ENCODE results near the gene ORAI3.

Gene ORAI3

DNA sequence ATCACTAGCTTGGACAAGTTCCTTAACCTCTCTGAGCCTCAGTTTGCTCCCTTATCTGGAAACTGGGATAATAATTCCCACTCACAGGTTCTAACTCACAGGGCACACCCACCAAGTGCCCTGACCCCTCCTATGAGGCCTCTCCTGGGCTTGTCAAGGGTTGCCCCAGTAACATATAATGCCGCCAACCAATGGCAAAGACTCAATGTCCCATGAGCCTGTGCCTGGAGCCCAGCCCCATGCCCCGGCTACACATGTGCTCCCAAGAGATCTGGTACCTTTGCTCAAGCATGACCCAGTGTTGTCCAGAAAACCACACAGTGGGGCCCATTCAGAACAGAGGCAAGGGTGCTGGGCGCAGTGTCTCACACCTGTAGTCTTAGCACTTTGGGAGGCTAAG, 34.0 kb upstream of the ORAI3 start:
- ChIA-PET CTCF (interaction anchor here (7.6 kb wide), 1 partner anchor 13 kb away, joined by 41 read pairs; no protein-coding TSS in a partner anchor), POLR2A (no interaction called here)
- DNase-seq (ENCODE audit: low read depth, low spot score), result no peak
- H3K4me3 ChIP-seq (ENCODE audit: low read depth, low read length), result no peak overlapping the region
- TF ChIP-seq, protein P1, sequence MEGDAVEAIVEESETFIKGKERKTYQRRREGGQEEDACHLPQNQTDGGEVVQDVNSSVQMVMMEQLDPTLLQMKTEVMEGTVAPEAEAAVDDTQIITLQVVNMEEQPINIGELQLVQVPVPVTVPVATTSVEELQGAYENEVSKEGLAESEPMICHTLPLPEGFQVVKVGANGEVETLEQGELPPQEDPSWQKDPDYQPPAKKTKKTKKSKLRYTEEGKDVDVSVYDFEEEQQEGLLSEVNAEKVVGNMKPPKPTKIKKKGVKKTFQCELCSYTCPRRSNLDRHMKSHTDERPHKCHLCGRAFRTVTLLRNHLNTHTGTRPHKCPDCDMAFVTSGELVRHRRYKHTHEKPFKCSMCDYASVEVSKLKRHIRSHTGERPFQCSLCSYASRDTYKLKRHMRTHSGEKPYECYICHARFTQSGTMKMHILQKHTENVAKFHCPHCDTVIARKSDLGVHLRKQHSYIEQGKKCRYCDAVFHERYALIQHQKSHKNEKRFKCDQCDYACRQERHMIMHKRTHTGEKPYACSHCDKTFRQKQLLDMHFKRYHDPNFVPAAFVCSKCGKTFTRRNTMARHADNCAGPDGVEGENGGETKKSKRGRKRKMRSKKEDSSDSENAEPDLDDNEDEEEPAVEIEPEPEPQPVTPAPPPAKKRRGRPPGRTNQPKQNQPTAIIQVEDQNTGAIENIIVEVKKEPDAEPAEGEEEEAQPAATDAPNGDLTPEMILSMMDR (IDR thresholded peaks at IDR 0.05; ENCODE audit: insufficient read depth, low read length, missing control alignments), result no peak

DNA sequence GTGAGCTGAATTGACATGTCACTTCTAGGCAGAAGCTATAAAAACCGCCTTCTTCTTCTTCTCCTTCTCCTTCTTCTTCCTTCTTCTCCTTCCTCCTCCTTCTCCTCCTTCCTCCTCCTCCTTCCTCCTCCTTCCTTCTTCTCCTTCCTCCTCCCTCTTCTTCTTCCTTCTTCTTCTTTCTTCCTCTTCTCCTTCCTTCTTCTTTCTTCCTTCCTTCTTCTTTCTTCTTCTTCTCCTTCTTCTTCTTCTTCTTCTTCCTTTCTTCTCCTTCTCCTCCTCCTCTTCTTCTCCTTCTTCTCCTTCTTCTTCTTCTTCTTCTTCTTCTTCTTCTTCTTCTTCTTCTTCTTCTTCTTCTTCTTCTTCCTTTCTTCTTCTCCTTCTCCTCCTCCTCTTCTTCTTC, 30.3 kb upstream of the ORAI3 start:
- POLR2A ChIA-PET, result no interaction called here
- CTCF ChIA-PET, result interaction anchor here (1.3 to 5.8 kb wide), 3 partner anchors 12 to 74 kb away, joined by 5 to 77 read pairs (median 6); no protein-coding TSS in a partner anchor
- no peak for DNase-seq (ENCODE audit: low read depth, low spot score)
- TF ChIP-seq, protein P1 (IDR thresholded peaks at IDR 0.05; ENCODE audit: insufficient read depth, low read length, missing control alignments), result no peak
- H3K4me3 ChIP-seq (ENCODE audit: low read depth, low read length), result no peak overlapping the region

DNA sequence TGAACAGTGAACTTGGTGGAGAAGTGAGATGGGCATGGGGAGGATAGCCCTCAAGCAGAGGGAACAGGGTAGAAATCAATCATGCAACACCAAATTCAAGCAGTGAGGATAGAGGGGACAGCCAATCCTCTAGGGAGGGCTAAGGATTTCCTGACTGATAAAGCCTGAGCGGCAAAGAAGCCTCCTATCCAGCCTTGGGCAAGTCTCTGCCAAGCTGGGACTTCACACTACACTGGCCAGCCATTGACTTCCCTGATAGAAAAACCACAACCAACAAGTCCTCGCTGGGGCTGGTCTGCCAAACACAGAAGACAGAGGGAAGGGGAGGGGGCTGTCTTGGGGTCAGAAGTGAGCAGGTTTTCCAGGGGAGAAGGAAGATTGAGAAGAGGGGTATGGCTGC, 28.0 kb upstream of the ORAI3 start:
- CTCF ChIA-PET, result interaction anchor here (1.3 to 5.8 kb wide), 3 partner anchors 32 to 116 kb away, joined by 3 to 77 read pairs (median 5); no protein-coding TSS in a partner anchor

DNA sequence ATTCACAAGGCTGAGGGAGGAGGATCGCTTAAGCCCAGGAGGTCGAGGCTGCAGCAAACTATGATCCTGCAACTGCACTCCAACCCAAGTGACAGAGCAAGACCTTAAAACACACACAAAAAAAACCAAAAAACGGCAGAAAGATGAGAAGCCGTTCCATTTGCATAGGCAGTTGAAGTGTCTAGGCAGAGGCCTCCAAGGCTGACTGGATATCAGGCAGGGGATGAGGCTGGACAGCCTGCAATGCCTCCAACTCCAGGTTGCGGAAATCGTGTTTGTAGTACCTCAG, 27.5 kb upstream of the ORAI3 start:
- TF ChIP-seq, protein P1 (IDR thresholded peaks at IDR 0.05; ENCODE audit: insufficient read depth, low read length, missing control alignments), result no peak
- CTCF ChIA-PET, result interaction anchor here (1.5 to 5.8 kb wide), 2 partner anchors 32 to 77 kb away, joined by 3 to 77 read pairs; no protein-coding TSS in a partner anchor
- POLR2A ChIA-PET, result interaction anchor here (0.6 kb wide), 1 partner anchor 160 kb away, joined by 3 read pairs; no protein-coding TSS in a partner anchor
- H3K4me3 ChIP-seq (ENCODE audit: low read depth, low read length), result peak overlapping the region; percentile 65
- DNase-seq (ENCODE audit: low read depth, low spot score), result no peak

More for the DNA sequence above, 28.0 kb upstream of the ORAI3 start:
- no peak overlapping the region for H3K4me3 ChIP-seq (ENCODE audit: low read depth, low read length)
- POLR2A ChIA-PET, result no interaction called here
- TF ChIP-seq, protein P1 (IDR thresholded peaks at IDR 0.05; ENCODE audit: insufficient read depth, low read length, missing control alignments), result no peak
- no peak for DNase-seq (ENCODE audit: low read depth, low spot score)

DNA sequence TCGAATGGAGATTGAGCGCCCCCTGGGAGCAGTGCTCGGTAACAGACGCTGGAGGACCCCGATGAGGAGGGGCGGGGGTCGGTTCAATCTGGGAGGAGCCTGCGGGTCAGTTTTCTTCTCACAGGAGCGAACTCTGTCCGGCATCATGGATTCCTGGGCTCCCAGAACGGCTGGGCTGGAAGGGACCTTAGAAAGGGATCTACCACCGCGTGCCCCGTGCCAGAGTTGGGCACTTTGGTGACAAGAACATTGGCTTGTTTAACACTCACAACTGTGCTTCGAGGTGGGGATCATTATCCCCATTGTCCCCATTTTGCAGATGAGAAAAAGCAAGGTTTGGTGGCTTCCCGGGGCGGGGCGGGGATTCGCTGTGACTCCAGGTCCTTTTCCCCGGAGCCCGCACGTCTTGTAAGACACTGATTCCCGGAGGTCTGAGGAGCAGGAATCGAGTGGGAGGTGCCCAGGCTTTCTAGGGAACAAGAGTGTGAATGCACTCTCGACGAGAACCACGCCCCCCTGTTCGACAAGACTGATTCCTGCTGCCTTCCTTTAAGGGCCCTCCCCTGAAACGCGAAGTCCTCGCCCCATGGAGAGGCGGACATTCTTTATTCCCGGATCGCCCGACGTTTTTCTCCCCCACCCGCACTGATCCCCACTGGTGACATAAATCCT, 27.0 kb upstream of the ORAI3 start:
- TF ChIP-seq, protein P1 (IDR thresholded peaks at IDR 0.05; ENCODE audit: insufficient read depth, low read length, missing control alignments), result peak; percentile 90
- DNase-seq (ENCODE audit: low read depth, low spot score), result peak; percentile 45
- peak overlapping the region; percentile 65 for H3K4me3 ChIP-seq (ENCODE audit: low read depth, low read length)
- ChIA-PET POLR2A (interaction anchor here (0.5 to 0.6 kb wide), 2 partner anchors 26 to 161 kb away, joined by 3 read pairs; no protein-coding TSS in a partner anchor), CTCF (interaction anchor here (0.6 to 5.8 kb wide), 8 partner anchors 14 to 116 kb away, joined by 3 to 77 read pairs (median 3); no protein-coding TSS in a partner anchor)

DNA sequence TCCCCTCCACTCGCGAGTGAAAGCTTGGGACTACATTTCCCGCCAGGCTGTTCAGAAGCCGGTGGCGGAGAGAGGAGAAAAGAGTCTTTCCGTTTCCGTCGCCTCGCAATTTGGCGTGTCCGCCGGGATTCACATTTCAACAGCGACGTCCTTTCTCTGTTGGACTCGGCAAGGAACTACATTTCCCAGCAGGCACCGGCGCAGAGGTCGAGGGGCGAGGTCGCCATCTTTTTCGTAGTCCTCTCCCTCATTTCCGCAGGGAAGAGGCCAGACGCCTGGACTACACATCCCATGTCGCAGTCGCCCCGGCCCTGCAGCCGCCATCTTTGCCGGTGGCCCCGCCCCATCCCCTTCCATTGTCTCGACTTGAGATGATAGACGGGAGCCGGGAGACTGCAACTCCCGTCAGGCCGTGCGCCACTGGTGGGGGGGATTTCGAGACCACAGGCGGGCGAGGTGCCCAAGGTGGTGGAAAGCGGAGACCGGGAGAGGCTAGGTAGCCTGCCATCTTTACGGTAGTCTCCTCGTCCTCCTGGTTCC, 26.4 kb upstream of the ORAI3 start:
- H3K4me3 ChIP-seq (ENCODE audit: low read depth, low read length), result peak overlapping the region; percentile 93
- peak; percentile 97 for DNase-seq (ENCODE audit: low read depth, low spot score)
- ChIA-PET CTCF (interaction anchor here (0.6 to 1.0 kb wide), 6 partner anchors 15 to 117 kb away, joined by 3 to 22 read pairs (median 3); no protein-coding TSS in a partner anchor), POLR2A (interaction anchor here (0.5 kb wide), 1 partner anchor 27 kb away, joined by 3 read pairs; no protein-coding TSS in a partner anchor)
- TF ChIP-seq, protein P1 (IDR thresholded peaks at IDR 0.05; ENCODE audit: insufficient read depth, low read length, missing control alignments), result no peak
